LHCN-M2 (cell line): ENCODE measurements around the gene TMEM170A. TPM values are rescaled to one million over a fixed set of nuclear protein-coding genes. Genes with fewer than 3 reads are reported as not detected.

Experiments
- DNase-seq: peaks from one replicate; pipeline ENCODE4 v3.0.0-alpha.2; 2012; ENCODE audit warnings: low read depth
- polyA plus RNA-seq: library from polyadenylated mRNA; unstranded; fragments of >200 nt; gene quantifications from one replicate; pipeline ENCODE4 v1.2.1, GENCODE V29; 2012; ENCODE audit warnings: missing spikeins
- total RNA-seq: library from RNA; depleted of rRNA; stranded (reverse); fragments of >200 nt; gene quantifications from 2 replicates; pipeline ENCODE4 v1.2.3, GENCODE V29; 2014; rRNA removed

TMEM170A gene
- total RNA-seq, result 9.7 and 11.7 TPM in 2 replicates
- 4.4 TPM for polyA plus RNA-seq

DNA sequence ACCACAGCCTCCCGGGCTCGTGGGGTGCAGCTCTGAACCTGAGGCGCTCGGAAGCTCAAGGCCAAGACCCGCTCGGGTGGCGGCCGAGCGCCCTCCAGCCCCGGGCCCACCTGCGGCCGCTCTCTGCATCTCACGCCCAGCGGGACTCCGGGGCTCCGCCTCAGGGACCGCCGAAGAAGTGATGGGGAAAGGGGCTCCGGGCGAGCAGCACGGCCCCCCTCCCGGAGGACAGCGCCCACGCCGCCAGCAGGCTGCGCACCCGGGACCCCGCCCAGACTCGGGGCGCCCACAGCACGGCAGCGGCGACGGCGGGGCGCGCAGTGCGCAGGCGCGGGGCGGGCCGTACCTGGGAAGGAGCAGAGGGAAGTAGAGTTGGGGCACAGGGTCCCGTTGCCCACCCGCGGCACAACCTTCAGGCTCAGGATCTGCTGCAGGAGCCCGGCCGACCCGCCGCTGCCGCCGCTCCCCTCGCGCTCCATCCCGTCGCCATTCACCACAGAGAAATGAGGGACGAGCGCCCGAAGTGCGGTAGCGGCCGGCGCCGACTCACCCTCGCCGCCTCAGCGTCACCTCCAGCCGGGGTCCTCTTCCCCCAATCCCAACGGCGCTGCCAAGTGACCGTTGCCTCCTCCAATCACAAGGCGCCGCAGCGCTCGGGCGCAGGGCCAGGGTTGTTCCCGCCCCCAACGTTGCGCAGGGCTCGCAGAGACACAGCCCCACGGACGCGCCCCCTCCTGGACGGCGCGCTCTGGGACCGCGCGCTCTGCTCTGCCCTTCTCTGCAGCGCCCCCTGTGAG, at the start of gene TMEM170A:
TSS of gene TMEM170A (minus strand) at position 568 of the 797 bp plus-strand sequence. CDS start at position 479, 89 bp downstream.
- peak; percentile 98 for DNase-seq

DNA sequence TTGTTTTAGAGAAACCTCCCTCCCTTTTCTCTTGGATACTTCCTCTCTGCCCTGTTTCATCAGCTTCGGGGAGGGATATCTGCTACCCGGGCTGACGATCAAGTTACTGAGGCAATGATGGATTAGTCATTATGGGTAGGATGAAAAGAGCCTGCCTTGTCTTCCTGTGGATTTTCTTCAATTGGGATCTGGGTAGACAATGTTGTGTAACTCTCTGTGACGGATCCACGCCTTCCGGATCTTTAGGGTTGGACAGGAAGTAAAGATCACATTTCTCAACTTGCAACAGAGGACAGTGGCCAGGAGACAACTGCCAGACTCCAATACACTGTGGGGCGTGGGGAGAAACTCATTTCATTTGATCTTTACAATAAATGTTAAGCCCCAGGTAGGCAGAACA, 42.1 kb upstream of the TMEM170A start:
- DNase-seq, result peak; percentile 90

GRCh38 chr16:75506107-75506506, 41.6 kb upstream of the TMEM170A start:
- no peak for DNase-seq

- no peak for DNase-seq
These were observed 39.3 kb upstream of the TMEM170A start for GRCh38 chr16:75503801-75504200.

DNA sequence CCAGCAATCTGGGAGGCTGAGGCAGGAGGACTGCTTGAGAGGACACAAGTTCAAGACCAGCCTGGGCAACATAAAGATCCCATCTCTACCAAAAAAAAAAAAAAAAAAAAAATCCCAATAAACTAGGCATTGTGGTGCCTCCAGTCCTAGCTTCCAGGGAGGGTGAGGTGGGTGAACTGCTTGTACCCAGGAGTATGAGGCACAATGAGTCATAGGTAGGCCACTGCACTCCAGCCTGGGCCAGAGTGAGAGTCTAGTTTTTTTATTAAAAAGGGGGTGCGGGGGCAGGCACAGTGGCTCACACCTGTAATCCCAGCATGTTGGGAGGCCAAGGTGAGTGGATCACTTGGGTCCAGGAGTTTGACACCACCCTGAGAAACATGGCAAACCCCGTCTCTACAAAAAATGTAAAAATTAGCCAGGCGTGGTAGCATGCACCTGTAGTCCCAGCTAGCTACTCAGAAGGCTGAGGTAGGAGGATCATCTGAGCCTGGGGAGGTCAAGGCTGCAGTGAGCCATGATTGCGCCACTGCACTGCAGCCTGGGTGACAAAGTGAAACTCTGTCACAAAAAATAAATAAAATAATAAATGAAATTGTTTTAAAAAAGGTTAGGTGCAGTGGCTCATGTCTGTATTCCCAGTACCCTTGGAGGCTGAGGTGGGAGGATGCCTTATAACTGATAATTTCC, 38.6 kb upstream of the TMEM170A start:
- DNase-seq, result no peak

- peak; percentile 80 for DNase-seq
These were observed 37.3 kb upstream of the TMEM170A start for GRCh38 chr16:75501820-75502219.

DNA sequence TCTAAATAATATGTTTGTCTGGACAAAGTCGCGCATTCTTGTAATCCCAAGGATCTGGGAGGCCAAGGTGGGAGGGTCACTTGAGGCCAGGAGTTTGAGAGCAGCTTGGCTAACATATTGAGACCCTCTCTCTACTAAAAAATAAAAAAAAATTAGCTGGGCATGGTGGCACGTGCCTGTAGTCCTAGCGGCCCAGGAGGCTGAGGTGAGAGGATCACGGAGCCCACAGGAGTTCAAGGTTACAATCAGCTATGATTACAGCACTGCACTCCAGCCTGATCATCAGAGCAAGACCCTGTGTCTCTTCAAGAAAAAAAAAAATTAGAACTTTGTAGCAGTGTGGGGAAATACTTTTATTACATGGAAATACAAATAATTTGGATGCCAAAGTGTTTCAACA, 36.9 kb upstream of the TMEM170A start:
- no peak for DNase-seq

DNA sequence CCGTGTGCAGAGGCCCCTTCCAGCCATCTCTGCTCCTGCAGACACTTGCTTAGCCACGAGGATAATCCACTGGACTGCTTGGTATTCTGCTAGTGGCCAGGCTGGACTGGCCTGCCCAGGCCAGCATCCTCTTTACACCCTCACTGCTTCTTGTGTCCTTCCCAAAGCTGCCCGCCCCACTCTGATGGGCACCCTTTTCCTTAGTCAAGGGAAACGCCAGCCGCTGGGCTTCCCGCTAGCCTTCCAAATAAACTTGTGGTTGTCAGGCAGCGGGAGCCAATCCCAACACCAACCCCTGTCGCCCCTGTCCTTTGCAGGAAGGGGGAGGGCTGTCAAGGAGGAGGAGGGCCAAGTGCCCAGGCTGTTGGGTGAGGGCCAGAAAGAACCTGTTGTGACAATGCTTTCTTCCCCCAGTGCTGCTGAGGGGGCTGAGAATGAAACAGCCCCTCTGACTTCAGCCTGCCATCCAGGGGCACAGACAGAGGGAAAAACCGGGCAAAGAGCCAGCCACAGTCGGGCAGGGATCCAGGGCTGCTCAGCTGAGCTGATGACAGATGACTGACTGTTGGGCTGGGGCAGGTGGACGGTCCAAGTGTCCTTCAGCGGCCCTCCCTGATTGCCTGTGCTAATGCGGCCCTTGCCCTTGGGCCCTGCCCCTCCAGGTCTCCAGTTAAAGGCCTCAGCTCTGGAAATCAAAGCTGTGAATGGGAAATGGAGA, 34.3 kb upstream of the TMEM170A start:
- peak; percentile 42 for DNase-seq

DNA sequence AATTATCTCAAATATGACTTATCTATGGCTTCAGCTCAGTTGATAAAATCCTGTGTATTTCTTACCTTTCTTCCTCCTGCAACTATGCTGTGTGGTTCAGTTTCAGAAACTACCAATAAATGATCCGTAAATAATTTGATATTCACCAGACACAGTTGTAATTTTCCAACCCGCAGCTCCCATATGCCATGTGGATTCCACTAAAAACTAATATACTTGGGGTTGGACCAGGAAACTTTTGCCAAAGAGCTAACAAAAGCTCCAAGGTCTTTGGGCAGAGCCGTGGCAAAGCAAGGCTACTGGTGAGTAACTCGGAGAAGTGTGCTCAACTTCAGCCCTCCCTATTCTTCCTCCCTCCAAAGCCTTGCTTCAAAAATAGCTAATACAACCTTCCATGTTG, 33.1 kb upstream of the TMEM170A start:
- DNase-seq, result no peak

DNA sequence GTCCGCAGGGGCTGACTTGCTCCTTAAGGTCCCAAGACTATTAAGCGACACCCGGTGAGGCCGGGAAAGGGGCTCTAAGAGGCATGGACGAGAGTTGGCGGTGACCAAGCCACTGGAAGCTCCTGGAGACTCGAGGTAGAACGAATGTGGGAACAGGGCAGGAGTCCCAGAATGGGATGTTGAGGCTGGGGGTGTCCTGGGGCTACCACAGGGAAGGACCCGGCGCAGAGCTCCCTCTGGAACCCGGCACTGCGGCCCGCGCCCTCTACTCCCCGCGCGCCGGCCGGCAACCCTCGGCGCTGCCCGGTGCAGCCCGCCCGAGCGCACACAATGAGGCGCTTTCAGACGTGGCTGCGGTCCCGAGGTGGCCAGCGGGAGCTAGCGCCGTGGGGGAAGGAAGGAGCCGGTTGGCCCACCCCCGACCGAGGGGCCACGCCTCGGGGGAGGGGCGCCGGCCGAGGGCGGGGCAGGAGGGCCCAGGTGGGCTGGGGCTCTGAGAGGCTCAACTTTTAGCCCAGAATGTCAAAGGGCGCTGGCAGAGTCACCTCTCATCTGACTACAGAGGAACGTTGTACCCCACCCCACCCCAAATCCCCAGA, 30.7 kb upstream of the TMEM170A start, which contains the start of gene CHST6:
TSS of gene CHST6 (minus strand) at position 366 of the 599 bp plus-strand sequence. CDS start 15,613 bp downstream, outside the sequence.
- no peak for DNase-seq

DNA sequence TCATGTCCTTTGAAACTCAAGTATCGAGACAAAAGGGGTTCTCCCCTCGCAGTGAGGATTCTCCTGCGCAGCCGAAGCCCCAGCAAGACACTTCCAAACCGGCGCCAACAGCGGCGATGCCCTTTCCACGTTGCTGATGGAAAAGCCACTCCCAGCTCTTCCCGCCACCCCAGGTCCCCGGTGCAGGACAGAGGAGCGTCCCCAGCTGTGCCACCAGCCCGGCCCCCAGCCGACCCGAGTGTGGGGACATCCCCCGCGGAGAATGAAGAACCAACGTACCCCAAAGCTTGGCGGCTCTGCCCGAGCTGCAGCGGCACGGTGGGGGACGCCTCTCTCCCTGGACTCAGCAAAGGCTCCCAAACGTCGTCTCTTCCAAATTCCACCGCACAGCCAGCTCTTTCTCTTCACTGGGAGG, 30.2 kb upstream of the TMEM170A start:
- no peak for DNase-seq

- DNase-seq, result no peak
These were observed 29.7 kb upstream of the TMEM170A start for GRCh38 chr16:75494184-75494583.

DNA sequence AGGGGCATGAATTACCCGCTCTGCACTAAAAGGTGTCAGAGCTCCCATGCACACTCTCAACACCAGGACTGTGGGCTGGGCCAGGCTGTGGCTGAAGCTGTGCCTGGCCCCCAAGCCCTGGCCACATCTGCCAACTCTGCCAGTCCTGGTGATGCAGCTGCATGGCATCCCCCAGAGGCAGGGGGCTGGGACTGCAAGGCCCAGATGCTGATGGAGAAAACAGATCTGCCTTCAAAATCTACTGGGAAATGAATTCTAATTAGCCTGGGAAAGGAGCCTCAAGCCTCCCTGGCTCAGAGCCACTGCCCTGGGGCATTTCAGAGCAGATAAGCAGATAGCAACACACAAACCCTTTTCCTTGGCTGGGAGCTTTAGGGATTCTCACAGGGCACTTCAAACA, 27.4 kb upstream of the TMEM170A start:
- DNase-seq, result no peak

DNA sequence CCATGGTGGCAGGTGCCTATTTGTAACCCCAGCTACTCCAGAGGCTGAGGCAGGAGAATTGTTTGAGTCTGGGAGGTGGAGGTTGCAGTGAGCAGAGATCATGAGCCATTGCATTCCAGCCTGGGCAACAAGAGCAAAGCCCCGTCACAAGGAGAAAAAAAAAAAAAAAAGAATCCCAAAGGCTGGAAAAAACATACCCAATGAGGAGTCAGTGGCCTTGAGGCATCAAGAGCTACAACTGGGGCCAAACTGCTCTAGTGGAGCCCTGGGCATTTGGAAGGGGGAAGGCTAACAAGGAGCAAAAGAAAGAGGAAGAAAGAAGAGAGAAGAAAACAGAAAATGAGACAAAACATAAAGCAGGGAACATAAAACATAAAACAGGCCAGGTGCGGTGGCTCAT, 23.8 kb upstream of the TMEM170A start:
- DNase-seq, result no peak

- DNase-seq, result peak; percentile 20
These were observed 22.3 kb upstream of the TMEM170A start for GRCh38 chr16:75486676-75487313.

DNA sequence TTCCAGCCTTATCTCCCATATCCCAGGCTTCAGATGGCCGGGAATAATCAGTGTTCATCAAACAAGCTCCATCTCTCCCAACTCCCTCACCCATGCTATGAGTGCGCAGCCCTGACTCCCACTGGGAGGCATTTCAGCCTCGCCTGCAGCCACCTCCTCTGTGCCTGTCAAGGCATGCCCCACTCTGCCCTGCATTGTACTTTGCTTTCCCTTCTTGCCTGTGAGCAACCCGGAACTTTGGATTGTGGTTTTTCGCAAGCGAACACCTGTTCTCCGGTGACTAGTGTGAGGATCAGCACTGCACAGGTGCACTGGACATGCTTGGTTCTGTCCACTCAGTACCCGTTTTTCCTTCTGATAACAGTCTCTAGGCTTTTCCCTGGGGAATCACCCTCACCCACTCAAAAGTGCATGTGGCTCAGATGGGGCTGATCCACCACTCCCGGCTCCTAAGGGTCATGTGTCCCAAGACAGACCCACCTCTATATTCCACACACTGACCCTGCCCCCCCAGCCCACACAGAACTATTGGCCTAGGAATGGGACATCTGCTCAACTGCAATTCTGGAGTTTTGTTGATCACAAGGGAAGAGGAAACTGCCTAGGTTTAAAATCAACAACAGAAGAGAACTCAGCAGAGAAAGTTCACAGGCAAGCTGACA, 21.7 kb upstream of the TMEM170A start:
- peak; percentile 88 for DNase-seq

GRCh38 chr16:75485230-75486013, 20.9 kb upstream of the TMEM170A start:
- DNase-seq, result no peak

DNA sequence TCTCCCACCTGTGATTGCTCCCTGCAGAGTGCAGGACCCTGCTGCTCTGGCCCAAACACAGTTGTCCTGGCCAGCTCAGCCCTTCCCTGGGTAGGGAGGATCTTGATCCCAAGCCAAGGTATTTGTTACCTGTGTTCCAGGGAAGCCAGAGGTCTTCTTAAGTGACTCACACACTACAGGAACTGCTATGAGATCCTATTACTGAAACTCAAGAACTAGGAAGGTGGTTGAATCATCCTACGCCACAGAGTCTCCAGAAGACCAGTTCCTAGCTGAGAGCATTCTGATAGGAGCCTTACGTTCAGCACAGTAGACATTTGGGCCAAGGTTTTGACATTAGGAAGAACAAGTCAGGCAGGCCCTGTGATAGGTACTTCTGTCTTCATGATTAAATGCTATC, 18.7 kb upstream of the TMEM170A start:
- peak; percentile 34 for DNase-seq

- no peak for DNase-seq
These were observed 18.1 kb upstream of the TMEM170A start for GRCh38 chr16:75482434-75483205.
